K562 (cell line): ENCODE measurements around the gene CDSN. TPM values are rescaled to one million over a fixed set of nuclear protein-coding genes. Genes with fewer than 3 reads are reported as not detected.
A peak's percentile ranks its signal among the peaks of the same experiment; 100 is the strongest.

Experiments used
- ARID1B ChIP-seq: fragments of 450-650 bp; IDR thresholded peaks from 2 replicates; pipeline ENCODE4 v1.6.1; 2016; ENCODE audit warnings: antibody characterized with exemption, mild to moderate bottlenecking, inconsistent platforms
- FOSL1 ChIP-seq: fragments of 200-800 bp; sonication (Bioruptor generic); conservative IDR thresholded peaks from 2 replicates; pipeline ENCODE4 v1.6.1; 2016; ENCODE audit warnings: missing genetic modification characterization, missing compliant biosample characterization
- HDAC3 ChIP-seq: fragments of 450-650 bp; IDR thresholded peaks from 2 replicates; pipeline ENCODE4 v1.6.1; 2018; ENCODE audit warnings: borderline replicate concordance, mild to moderate bottlenecking, moderate library complexity; ENCODE audit not compliant: partially characterized antibody
- MECOM ChIP-seq: fragments of 250-450 bp; sonication (Bioruptor Pico); IDR thresholded peaks from 2 replicates; pipeline ENCODE4 v1.8.0; 2022; ENCODE audit warnings: inconsistent platforms
- MGA ChIP-seq: fragments of 450-650 bp; IDR thresholded peaks from 2 replicates; pipeline ENCODE4 v1.6.1; 2016; ENCODE audit warnings: mild to moderate bottlenecking, moderate library complexity
- PRDM10 ChIP-seq: fragments of 450-650 bp; IDR thresholded peaks from 2 replicates; pipeline ENCODE4 v1.6.1; 2018; ENCODE audit not compliant: partially characterized antibody
- RB1 ChIP-seq: fragments of 450-650 bp; IDR thresholded peaks from 2 replicates; pipeline ENCODE4 v1.6.1; 2017; ENCODE audit warnings: low read depth, mild to moderate bottlenecking
- RCOR1 ChIP-seq, 2 experiments: IDR thresholded peaks; 2 replicates each; pipeline ENCODE4 v1.6.1; 2012; ENCODE audit warnings: low read depth in 2 of 2, low read length in 2 of 2, borderline replicate concordance in 1 of 2, improper control_type of control experiment in 1 of 2
- RFX1 ChIP-seq: fragments of 450-650 bp; IDR thresholded peaks from 2 replicates; pipeline ENCODE4 v1.6.1; 2016; ENCODE audit warnings: mild to moderate bottlenecking, moderate library complexity
- SMARCA5 ChIP-seq: fragments of 450-650 bp; IDR thresholded peaks from 2 replicates; pipeline ENCODE4 v1.6.1; 2016
- ZNF347 ChIP-seq: fragments of 450-650 bp; formaldehyde crosslinking; IDR thresholded peaks from 2 replicates; pipeline ENCODE4 v1.4.0; 2020; ENCODE audit warnings: low read depth, mild to moderate bottlenecking, moderate library complexity
- ZNF384 ChIP-seq: IDR thresholded peaks from 2 replicates; pipeline ENCODE4 v1.6.1; 2012; ENCODE audit warnings: low read depth, low read length, improper control_type of control experiment
- ZNF76 ChIP-seq: fragments of 250-450 bp; sonication (Bioruptor Pico); IDR thresholded peaks from 2 replicates; pipeline ENCODE4 v1.4.0; 2020; ENCODE audit warnings: mild to moderate bottlenecking, moderate library complexity, borderline replicate concordance
- polyA plus RNA-seq, 8 experiments: library from polyadenylated mRNA; depleted of rRNA in 4 of 8; stranded (reverse) in 5 of 8; unstranded in 3 of 8; fragments of >200 nt; fragmentation: Nextera tagmentation in 2 of 8; fragmentation: Illumina TruSeq in 1 of 8; extraction: Ambion mirVana in 2 of 8; extraction: Trizol in 1 of 8; gene quantifications; 2 replicates each; pipeline versions ENCODE4 v1.2.1 to v1.2.3, GENCODE V29; 2011 to 2014; ENCODE audit warnings: inconsistent platforms in 1 of 8, missing spikeins in 1 of 8
- total RNA-seq, 7 experiments: library from RNA; depleted of rRNA in 6 of 7; stranded (reverse); fragments of >200 nt in 6 of 7; fragmentation: Illumina TruSeq in 2 of 7; extraction: Trizol in 2 of 7; gene quantifications; 2 replicates each; pipeline versions ENCODE4 v1.2.1 to v1.2.3, GENCODE V29; 2011 to 2021; ENCODE audit warnings: low replicate concordance in 1 of 7

CDSN gene
- total and polyA plus RNA-seq, 9 of the 15 experiments (the other 6 are each of a cell fraction or from before 2014, with no cell fraction given) = not detected

GRCh38 chr6:31083742-31084354 is 36.4 kb downstream of the CDSN start (continued):
- TF ChIP-seq PRDM10 (no peak), MGA (0 out of 2 replicates have a peak, but pooled peaks have one; percentile 28), ZNF347 (CRISPR knock-in tag) (no peak), SMARCA5 (no peak), ZNF384 (no peak), MECOM (CRISPR knock-in tag) (no peak), ARID1B (peak; percentile 68), RCOR1 (IDR thresholded peaks at IDR 0.05; ENCODE audit: borderline replicate concordance in 1 of 2, low read depth in 2 of 2, low read length in 2 of 2) (peak in 1 of 2 experiments; percentile 51; a peak in 1 of 4 replicates), ZNF76 (CRISPR knock-in tag) (no peak), RFX1 (no peak), FOSL1 (tag) (peak; percentile 62), HDAC3 (peak; percentile 41), RB1 (peak; percentile 41; the same call in 1 of the 2 replicates)
